ENCODE results near the gene GRIP2.

The GRIP2 gene

GRCh38 chr3:14547693-14548092 is 7.6 kb upstream of the GRIP2 start:
- DNase-seq: no peak
- H3K4me1 ChIP-seq: no peaks in the 10 kb centered on the region
- H3K9me3 ChIP-seq: no peaks in the 10 kb centered on the region
- no peak for TF ChIP-seq CTCF (IDR thresholded peaks at IDR 0.05)
- no peaks in the 10 kb centered on the region for H3K36me3 ChIP-seq
- H3K27ac ChIP-seq: no peak overlapping the region
- intact Hi-C loops (cut with DNase I; ENCODE audit: low total_unique reads): no loop called here
- no peak overlapping the region for H3K4me3 ChIP-seq
- peaks cover 0 to 56% of the 10 kb centered on the region in 2 donors for H3K27me3 ChIP-seq

- no peaks in the 10 kb centered on the region for H3K36me3 ChIP-seq
- no peaks in the 10 kb centered on the region for H3K4me1 ChIP-seq
- H3K9me3 ChIP-seq: no peaks in the 10 kb centered on the region
- TF ChIP-seq CTCF (IDR thresholded peaks at IDR 0.05): no peak
- no peak for DNase-seq
- intact Hi-C loops (cut with DNase I; ENCODE audit: low total_unique reads): no loop called here
- H3K27ac ChIP-seq: no peak overlapping the region
- no peak overlapping the region for H3K4me3 ChIP-seq
- peaks cover 0 to 51% of the 10 kb centered on the region in 2 donors for H3K27me3 ChIP-seq
Observed at GRCh38 chr3:14546041-14546440, 5.9 kb upstream of the GRIP2 start.

- peaks cover 0 to 47% of the 10 kb centered on the region in 2 donors for H3K27me3 ChIP-seq
- no peaks in the 10 kb centered on the region for H3K36me3 ChIP-seq
- H3K27ac ChIP-seq: no peak overlapping the region
- peaks cover 0 to 6% (median 0%) of the 10 kb centered on the region in 4 donors for H3K4me1 ChIP-seq
- intact Hi-C loops (cut with DNase I; ENCODE audit: low total_unique reads): no loop called here
- TF ChIP-seq CTCF (IDR thresholded peaks at IDR 0.05): no peak
- no peak overlapping the region for H3K4me3 ChIP-seq
- DNase-seq: no peak
- H3K9me3 ChIP-seq: no peaks in the 10 kb centered on the region
Observed at GRCh38 chr3:14545251-14545635, 5.1 kb upstream of the GRIP2 start.

DNA sequence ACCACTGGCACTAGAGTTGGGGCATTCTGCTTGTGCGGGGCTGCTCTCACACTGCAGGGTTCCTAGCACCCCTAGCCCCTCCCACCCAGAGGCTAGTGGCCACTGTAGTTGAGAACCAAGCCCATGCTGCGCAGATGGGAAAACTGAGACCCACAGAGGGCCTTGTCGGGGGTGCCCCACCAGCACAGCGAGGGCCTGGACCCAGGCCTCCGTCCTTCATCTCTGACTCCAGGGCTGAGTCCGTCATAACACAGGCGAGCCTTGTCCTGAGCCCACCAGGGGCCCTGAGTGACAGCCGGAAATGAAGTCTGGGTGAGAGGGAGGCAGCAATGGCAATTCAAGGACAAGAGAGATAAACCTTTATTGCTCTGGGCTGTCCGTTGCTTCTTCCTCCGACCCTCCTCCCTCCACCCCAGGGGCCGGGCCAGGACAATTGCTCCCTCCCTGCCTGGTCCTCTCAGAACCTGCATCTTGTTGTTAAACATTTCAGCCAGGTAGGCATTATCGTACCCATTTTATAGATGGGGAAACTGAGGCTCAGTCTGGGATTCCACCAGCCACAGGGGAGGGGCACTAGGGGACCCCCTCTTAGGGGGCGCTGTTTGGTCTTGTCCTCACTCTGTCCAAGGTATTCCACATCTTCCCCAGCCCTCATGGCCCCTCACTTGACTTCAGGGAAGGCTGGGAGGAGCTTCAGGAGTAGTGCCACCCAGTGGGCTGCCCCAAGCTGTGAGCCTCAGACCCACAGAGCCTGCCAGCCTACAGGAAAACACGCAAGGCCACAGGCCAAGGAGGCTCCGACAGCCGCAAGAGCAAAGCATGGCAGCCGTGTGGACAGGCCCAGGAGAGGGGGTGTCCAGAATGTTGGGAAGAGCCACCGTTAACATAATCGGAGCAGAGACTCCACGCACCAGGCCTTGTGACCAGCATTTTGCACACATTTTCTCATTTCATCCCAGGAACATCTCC is 4.4 kb upstream of the GRIP2 start:
- no peak for TF ChIP-seq CTCF (IDR thresholded peaks at IDR 0.05)
- DNase-seq: no peak
- Histone ChIP-seq H3K36me3 (no peaks in the 10 kb centered on the region), H3K9me3 (no peaks in the 10 kb centered on the region), H3K4me3 (no peak overlapping the region), H3K27me3 (peaks cover 0 to 40% of the 10 kb centered on the region in 2 donors), H3K27ac (no peak overlapping the region), H3K4me1 (peaks cover 0 to 8% (median 0%) of the 10 kb centered on the region in 4 donors)
- intact Hi-C loops (cut with DNase I; ENCODE audit: low total_unique reads): no loop called here

DNA sequence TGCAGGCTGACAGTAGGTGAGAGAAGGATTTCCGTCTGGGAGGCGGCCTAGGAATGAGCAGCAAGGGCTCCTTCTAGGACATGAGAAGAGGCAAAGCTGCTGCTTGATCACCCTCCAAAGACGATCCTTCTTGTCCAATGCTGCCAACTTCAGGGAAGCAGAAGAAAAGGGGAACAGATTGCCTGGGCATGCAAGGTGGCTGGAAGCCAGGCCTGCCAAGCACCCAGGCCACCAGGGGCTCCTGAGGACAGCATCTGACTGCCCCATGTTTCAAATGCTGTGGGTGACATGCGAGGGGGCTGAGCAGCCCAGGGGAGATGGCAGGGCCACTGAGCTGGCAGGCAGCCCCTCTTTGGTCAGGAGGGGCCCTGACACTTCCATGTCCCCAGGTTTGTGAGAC is 3.3 kb upstream of the GRIP2 start:
- no peaks in the 10 kb centered on the region for H3K36me3 ChIP-seq
- peaks cover 0 to 33% of the 10 kb centered on the region in 2 donors for H3K27me3 ChIP-seq
- H3K27ac ChIP-seq: no peak overlapping the region
- no peaks in the 10 kb centered on the region for H3K9me3 ChIP-seq
- intact Hi-C loops (cut with DNase I; ENCODE audit: low total_unique reads): no loop called here
- H3K4me1 ChIP-seq: peaks cover 0 to 8% (median 0%) of the 10 kb centered on the region in 4 donors
- no peak overlapping the region for H3K4me3 ChIP-seq
- TF ChIP-seq CTCF (IDR thresholded peaks at IDR 0.05): no peak
- DNase-seq: no peak

Measured in tibial artery (tissue), 4 donors.